ENCODE measurements around the gene FOXD2. TPM values are rescaled to one million over a fixed set of nuclear protein-coding genes. Genes with fewer than 3 reads are reported as not detected.

Gene FOXD2
- total and polyA plus RNA-seq, 2 donors (not counting 1 experiment from before 2014, with no cell fraction given) = 0.19 to 0.83 TPM

GRCh38 chr1:47405697-47406096, 32.1 kb upstream of the FOXD2 start:
- no peak overlapping the region for H3K4me2 ChIP-seq (ENCODE audit: extremely low read depth, insufficient read depth, low read length)
- H3K36me3 ChIP-seq (ENCODE audit: control insufficient read depth, insufficient read depth, low read length) = no peaks in the 10 kb centered on the region
- H2AFZ ChIP-seq (ENCODE audit: low read length) = no peak overlapping the region
- H3K27ac ChIP-seq (ENCODE audit: insufficient read depth, low read length) = no peak overlapping the region
- H3K9me3 ChIP-seq (ENCODE audit: control insufficient read depth, insufficient read depth, low read depth, low read length) = no peaks in the 10 kb centered on the region
- no peak overlapping the region for H3K4me3 ChIP-seq (replicated peaks in 1 of 4; ENCODE audit: control extremely low read depth in 1 of 4, insufficient read depth in 1 of 4, low read depth in 3 of 4, low read length in 4 of 4)
- TF ChIP-seq CTCF (conservative IDR thresholded peaks at IDR 0.05 in 1 of 2, IDR thresholded peaks at IDR 0.05 in 1 of 2; ENCODE audit: low read depth in 1 of 2, low read length in 2 of 2) = no peak
- no peak for TF ChIP-seq EZH2 (IDR thresholded peaks at IDR 0.05; ENCODE audit: low read length, missing control alignments)
- H4K20me1 ChIP-seq (ENCODE audit: control insufficient read depth, extremely low read depth, insufficient read depth, low read length) = no peaks in the 10 kb centered on the region
- H3K27me3 ChIP-seq (ENCODE audit: control insufficient read depth, insufficient read depth, low read length) = peaks cover 7% of the 10 kb centered on the region
- H3K4me1 ChIP-seq (ENCODE audit: control insufficient read depth, extremely low read depth, insufficient read depth, low read length) = no peaks in the 10 kb centered on the region
- H3K79me2 ChIP-seq (ENCODE audit: control insufficient read depth, insufficient read depth, low read length) = no peaks in the 10 kb centered on the region
- no peak for DNase-seq (ENCODE audit: low read depth in 2 of 2)
- H3K9ac ChIP-seq (ENCODE audit: insufficient read depth, low read length) = no peak overlapping the region

GRCh38 chr1:47406966-47407365, 30.9 kb upstream of the FOXD2 start:
- Histone ChIP-seq H3K79me2 (ENCODE audit: control insufficient read depth, insufficient read depth, low read length) (no peaks in the 10 kb centered on the region), H2AFZ (ENCODE audit: low read length) (no peak overlapping the region), H3K9me3 (ENCODE audit: control insufficient read depth, insufficient read depth, low read depth, low read length) (no peaks in the 10 kb centered on the region), H3K4me1 (ENCODE audit: control insufficient read depth, extremely low read depth, insufficient read depth, low read length) (no peaks in the 10 kb centered on the region), H3K27me3 (ENCODE audit: control insufficient read depth, insufficient read depth, low read length) (peaks cover 4% of the 10 kb centered on the region), H3K4me2 (ENCODE audit: extremely low read depth, insufficient read depth, low read length) (no peak overlapping the region), H4K20me1 (ENCODE audit: control insufficient read depth, extremely low read depth, insufficient read depth, low read length) (no peaks in the 10 kb centered on the region), H3K4me3 (replicated peaks in 1 of 4; ENCODE audit: control extremely low read depth in 1 of 4, insufficient read depth in 1 of 4, low read depth in 3 of 4, low read length in 4 of 4) (no peak overlapping the region), H3K9ac (ENCODE audit: insufficient read depth, low read length) (no peak overlapping the region), H3K27ac (ENCODE audit: insufficient read depth, low read length) (no peak overlapping the region), H3K36me3 (ENCODE audit: control insufficient read depth, insufficient read depth, low read length) (no peaks in the 10 kb centered on the region)
- TF ChIP-seq EZH2 (IDR thresholded peaks at IDR 0.05; ENCODE audit: low read length, missing control alignments) (no peak), CTCF (conservative IDR thresholded peaks at IDR 0.05 in 1 of 2, IDR thresholded peaks at IDR 0.05 in 1 of 2; ENCODE audit: low read depth in 1 of 2, low read length in 2 of 2) (no peak)
- DNase-seq (ENCODE audit: low read depth in 2 of 2) = no peak

- Histone ChIP-seq H3K4me1 (ENCODE audit: control insufficient read depth, extremely low read depth, insufficient read depth, low read length) (no peaks in the 10 kb centered on the region), H3K36me3 (ENCODE audit: control insufficient read depth, insufficient read depth, low read length) (no peaks in the 10 kb centered on the region), H3K4me2 (ENCODE audit: extremely low read depth, insufficient read depth, low read length) (no peak overlapping the region), H3K9ac (ENCODE audit: insufficient read depth, low read length) (no peak overlapping the region), H3K4me3 (replicated peaks in 1 of 4; ENCODE audit: control extremely low read depth in 1 of 4, insufficient read depth in 1 of 4, low read depth in 3 of 4, low read length in 4 of 4) (no peak overlapping the region), H3K79me2 (ENCODE audit: control insufficient read depth, insufficient read depth, low read length) (no peaks in the 10 kb centered on the region), H3K27ac (ENCODE audit: insufficient read depth, low read length) (no peak overlapping the region), H3K27me3 (ENCODE audit: control insufficient read depth, insufficient read depth, low read length) (peaks cover 4% of the 10 kb centered on the region), H3K9me3 (ENCODE audit: control insufficient read depth, insufficient read depth, low read depth, low read length) (no peaks in the 10 kb centered on the region), H2AFZ (ENCODE audit: low read length) (no peak overlapping the region), H4K20me1 (ENCODE audit: control insufficient read depth, extremely low read depth, insufficient read depth, low read length) (no peaks in the 10 kb centered on the region)
- DNase-seq (ENCODE audit: low read depth in 2 of 2) = no peak
- TF ChIP-seq EZH2 (IDR thresholded peaks at IDR 0.05; ENCODE audit: low read length, missing control alignments) (no peak), CTCF (conservative IDR thresholded peaks at IDR 0.05 in 1 of 2, IDR thresholded peaks at IDR 0.05 in 1 of 2; ENCODE audit: low read depth in 1 of 2, low read length in 2 of 2) (no peak)
Observed at GRCh38 chr1:47407481-47407880, 30.4 kb upstream of the FOXD2 start.
